PC-3 (cell line): ENCODE data around the gene RPS18. TPM values are rescaled to one million over a fixed set of nuclear protein-coding genes. Genes with fewer than 3 reads are reported as not detected.

ENCODE experiments used
- ATAC-seq: fragments of 200-7000 bp; cut with Tn5 transposase; 2 replicates; pipeline ENCODE4 v1.9.1; 2020; ENCODE audit warnings: mild to moderate bottlenecking, moderate library complexity
- BruUV-seq: library from RNA; stranded (reverse); fragments of 400-500 nt; replicated peaks from 2 replicates; lab custom pipeline; 2021; lab: Mats Ljungman, UMichigan
- CTCF ChIA-PET: fragments of 300-600 bp; sonication (Branson Sonifier 250); formaldehyde crosslinking; loops from one replicate; lab custom pipeline; 2022; ENCODE audit warnings: antibody characterized with exemption; lab: Charles Lee
- POLR2A ChIA-PET: fragments of 300-600 bp; sonication (Branson Sonifier 250); formaldehyde crosslinking; loops from one replicate; lab custom pipeline; 2022; ENCODE audit warnings: antibody characterized with exemption; ENCODE audit not compliant: unreplicated experiment; lab: Charles Lee
- DNase-seq: peaks from one replicate; pipeline ENCODE4 v3.0.0-alpha.2; 2015
- H2AFZ ChIP-seq: fragments of 300-600 bp; sonication (generic); 2 replicates; pipeline ENCODE4 v1.6.0; 2016; ENCODE audit warnings: antibody characterized with exemption, low read length
- H3F3A ChIP-seq: fragments of 300-600 bp; sonication (generic); one replicate; pipeline ENCODE4 v1.6.0; 2017; ENCODE audit warnings: antibody characterized with exemption, low read length, control low read depth, mild to moderate bottlenecking; ENCODE audit not compliant: unreplicated experiment
- H3K27ac ChIP-seq: fragments of 300-600 bp; sonication (generic); 2 replicates; pipeline ENCODE4 v1.5.1; 2016; ENCODE audit warnings: mild to moderate bottlenecking, low read length
- H3K27me3 ChIP-seq: fragments of 300-600 bp; sonication (generic); 2 replicates; pipeline ENCODE4 v1.6.1; 2016; ENCODE audit warnings: low read length, mixed read lengths
- H3K36me3 ChIP-seq: fragments of 300-600 bp; sonication (generic); 2 replicates; pipeline ENCODE4 v1.6.1; 2016; ENCODE audit warnings: low read depth, mixed run types, low read length, mixed read lengths
- H3K4me1 ChIP-seq: fragments of 300-600 bp; sonication (generic); 2 replicates; pipeline ENCODE4 v1.5.1; 2016; ENCODE audit warnings: low read length; ENCODE audit not compliant: insufficient read depth
- H3K4me2 ChIP-seq: fragments of 300-600 bp; sonication (generic); 2 replicates; pipeline ENCODE4 v1.6.0; 2016; ENCODE audit warnings: low read length
- H3K4me3 ChIP-seq: fragments of 300-600 bp; sonication (generic); 2 replicates; pipeline ENCODE4 v1.5.1; 2016; ENCODE audit warnings: mild to moderate bottlenecking, low read length, mixed read lengths
- H3K79me2 ChIP-seq: fragments of 300-600 bp; sonication (generic); 2 replicates; pipeline ENCODE4 v1.6.1; 2017; ENCODE audit warnings: low read length, mixed read lengths
- H3K9ac ChIP-seq: fragments of 300-600 bp; sonication (generic); 2 replicates; pipeline ENCODE4 v1.6.0; 2016; ENCODE audit warnings: mild to moderate bottlenecking, low read length
- H3K9me2 ChIP-seq: fragments of 300-600 bp; sonication (generic); replicated peaks from 2 replicates; pipeline ENCODE4 v1.6.1; 2016; ENCODE audit warnings: mixed run types, low read length, mixed read lengths
- H3K9me3 ChIP-seq: fragments of 300-600 bp; sonication (generic); 2 replicates; pipeline ENCODE4 v1.6.1; 2016; ENCODE audit warnings: low read length, mixed read lengths
- H4K20me1 ChIP-seq: fragments of 300-600 bp; sonication (generic); 2 replicates; pipeline ENCODE4 v1.6.1; 2016; ENCODE audit warnings: low read length, mixed read lengths
- CTCF ChIP-seq: fragments of 300-600 bp; sonication (generic); conservative IDR thresholded peaks from 2 replicates; pipeline ENCODE4 v1.5.1; 2017; ENCODE audit warnings: antibody characterized with exemption, low read depth, mild to moderate bottlenecking, low read length
- EZH2 ChIP-seq: fragments of 300-600 bp; sonication (generic); IDR thresholded peaks from one replicate; pipeline ENCODE4 v1.6.1; 2017; ENCODE audit warnings: antibody characterized with exemption, mild to moderate bottlenecking, low read length; ENCODE audit not compliant: unreplicated experiment
- EZH2phosphoT487 ChIP-seq: fragments of 300-600 bp; sonication (generic); IDR thresholded peaks from 2 replicates; pipeline ENCODE4 v1.6.1; 2018; ENCODE audit warnings: mild to moderate bottlenecking, antibody characterized with exemption, low read length, borderline replicate concordance
- intact Hi-C: fragments of 100-400 bp; cut with micrococcal nuclease; formaldehyde crosslinking; loops from 2 replicates; pipeline ENCODE4 v1.9.0; 2023
- total RNA-seq: library from RNA; depleted of rRNA; stranded (reverse); fragments of >200 nt; gene quantifications from 2 replicates; pipeline ENCODE4 v1.2.3, GENCODE V29; 2014

RPS18 gene
- total RNA-seq, 1 experiment from 2014 or later: 3,161 TPM

GRCh38 chr6:33236328-33236727, 35.5 kb upstream of the RPS18 start:
- Histone ChIP-seq H3K9ac (no peak overlapping the region), H3K79me2 (no peaks in the 10 kb centered on the region), H4K20me1 (no peaks in the 10 kb centered on the region), H3K36me3 (no peaks in the 10 kb centered on the region), H3K27ac (no peak overlapping the region), H3K27me3 (peaks cover 41% of the 10 kb centered on the region), H3F3A (no peaks in the 10 kb centered on the region), H3K9me2 (no peaks in the 10 kb centered on the region), H2AFZ (no peak overlapping the region), H3K4me2 (no peak overlapping the region), H3K9me3 (no peaks in the 10 kb centered on the region), H3K4me1 (no peaks in the 10 kb centered on the region), H3K4me3 (no peak overlapping the region)
- ATAC-seq: no peak
- POLR2A ChIA-PET: no interaction called here
- TF ChIP-seq CTCF: no peak
- TF ChIP-seq EZH2: no peak
- TF ChIP-seq EZH2phosphoT487: no peak
- DNase-seq: no peak
- CTCF ChIA-PET: no interaction called here
- intact Hi-C loops: no loop called here
- BruUV-seq: no TSS peak

DNA sequence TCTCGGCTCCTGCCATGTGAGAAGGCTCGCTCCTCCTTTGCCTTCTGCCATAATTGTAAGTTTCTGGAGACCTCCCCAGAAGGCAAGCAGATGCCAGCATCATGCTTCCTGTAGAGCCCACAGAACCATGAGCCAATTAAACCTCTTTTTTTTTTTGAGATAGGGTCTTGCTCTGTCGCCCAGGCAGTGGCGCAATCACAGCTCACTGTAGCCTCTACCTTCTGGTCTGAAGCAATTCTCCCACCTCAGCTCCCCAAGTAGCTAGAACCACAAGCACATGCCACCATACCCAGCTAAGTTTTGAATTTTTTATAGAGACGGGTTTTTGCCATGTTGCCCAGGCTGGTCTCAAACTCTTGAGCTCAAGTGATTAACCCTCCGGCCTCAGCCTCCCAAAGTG, 35.0 kb upstream of the RPS18 start:
- Histone ChIP-seq H3K4me1 (no peaks in the 10 kb centered on the region), H3K79me2 (no peaks in the 10 kb centered on the region)
- POLR2A ChIA-PET: no interaction called here

More for the DNA sequence above, 35.0 kb upstream of the RPS18 start:
- TF ChIP-seq EZH2: no peak
- no peak for TF ChIP-seq EZH2phosphoT487
- TF ChIP-seq CTCF: no peak
- Histone ChIP-seq H3F3A (no peaks in the 10 kb centered on the region), H3K9me2 (no peaks in the 10 kb centered on the region), H3K4me3 (no peak overlapping the region), H3K4me2 (no peak overlapping the region), H3K9me3 (no peaks in the 10 kb centered on the region), H4K20me1 (no peaks in the 10 kb centered on the region), H3K27me3 (peaks cover 38% of the 10 kb centered on the region), H3K9ac (no peak overlapping the region), H3K36me3 (no peaks in the 10 kb centered on the region), H3K27ac (no peak overlapping the region), H2AFZ (no peak overlapping the region)
- intact Hi-C loops: no loop called here
- DNase-seq: no peak
- ATAC-seq: no peak
- no TSS peak for BruUV-seq
- CTCF ChIA-PET: no interaction called here
